Lower lobe of right lung (tissue), 2 donors: ENCODE results near the gene CLSTN2. TPM values are rescaled to one million over a fixed set of nuclear protein-coding genes. Genes with fewer than 3 reads are reported as not detected.

Experiments used
- ATAC-seq, 2 donors: fragments of 200-7000 bp; cut with Tn5 transposase; one replicate each; pipeline ENCODE4 v1.9.1; 2020 to 2022; ENCODE audit warnings: mild to moderate bottlenecking in 2 of 2, moderate library complexity in 2 of 2
- DNase-seq: peaks from one replicate; pipeline ENCODE4 v3.0.0-alpha.2; 2020
- H3K27ac ChIP-seq: fragments of 200-600 bp; one replicate; pipeline ENCODE4 v1.8.0; 2022
- H3K27me3 ChIP-seq: fragments of 200-600 bp; one replicate; pipeline ENCODE4 v1.8.0; 2022; ENCODE audit warnings: low read depth
- H3K36me3 ChIP-seq: fragments of 200-600 bp; one replicate; pipeline ENCODE4 v1.8.0; 2022; ENCODE audit warnings: mild to moderate bottlenecking
- H3K4me1 ChIP-seq: fragments of 200-600 bp; one replicate; pipeline ENCODE4 v1.8.0; 2022
- H3K4me3 ChIP-seq: fragments of 200-600 bp; one replicate; pipeline ENCODE4 v1.8.0; 2022; ENCODE audit warnings: mild to moderate bottlenecking
- H3K9me3 ChIP-seq: fragments of 200-600 bp; one replicate; pipeline ENCODE4 v1.8.0; 2022
- intact Hi-C: fragments of 100-400 bp; cut with DNase I; formaldehyde crosslinking; loops from one replicate; pipeline ENCODE4 v1.11.0; 2022
- total RNA-seq: library from RNA; stranded (reverse); fragmentation: NEBNext Ultra II Directional; extraction: Animal tissue kit (Norgen Biotek cat#: 25700); gene quantifications from one replicate; pipeline ENCODE4 v1.2.1, GENCODE V29; 2021
- TF ChIP-seq, protein P1 (sequence below): fragments of 200-600 bp; IDR thresholded peaks from one replicate; pipeline ENCODE4 v1.8.0; 2022; ENCODE audit warnings: antibody characterized with exemption, mild to moderate bottlenecking
- donor health status: DM: no; HTN: yes; CAD: no; lungs with severe emphysema.

The CLSTN2 gene
- total RNA-seq, 1 donor from 2014 or later: 4.5 TPM

- DNase-seq (no peak), ATAC-seq (no peak)
- no peaks in the 10 kb centered on the region for H3K9me3 ChIP-seq
- TF ChIP-seq, protein P1, sequence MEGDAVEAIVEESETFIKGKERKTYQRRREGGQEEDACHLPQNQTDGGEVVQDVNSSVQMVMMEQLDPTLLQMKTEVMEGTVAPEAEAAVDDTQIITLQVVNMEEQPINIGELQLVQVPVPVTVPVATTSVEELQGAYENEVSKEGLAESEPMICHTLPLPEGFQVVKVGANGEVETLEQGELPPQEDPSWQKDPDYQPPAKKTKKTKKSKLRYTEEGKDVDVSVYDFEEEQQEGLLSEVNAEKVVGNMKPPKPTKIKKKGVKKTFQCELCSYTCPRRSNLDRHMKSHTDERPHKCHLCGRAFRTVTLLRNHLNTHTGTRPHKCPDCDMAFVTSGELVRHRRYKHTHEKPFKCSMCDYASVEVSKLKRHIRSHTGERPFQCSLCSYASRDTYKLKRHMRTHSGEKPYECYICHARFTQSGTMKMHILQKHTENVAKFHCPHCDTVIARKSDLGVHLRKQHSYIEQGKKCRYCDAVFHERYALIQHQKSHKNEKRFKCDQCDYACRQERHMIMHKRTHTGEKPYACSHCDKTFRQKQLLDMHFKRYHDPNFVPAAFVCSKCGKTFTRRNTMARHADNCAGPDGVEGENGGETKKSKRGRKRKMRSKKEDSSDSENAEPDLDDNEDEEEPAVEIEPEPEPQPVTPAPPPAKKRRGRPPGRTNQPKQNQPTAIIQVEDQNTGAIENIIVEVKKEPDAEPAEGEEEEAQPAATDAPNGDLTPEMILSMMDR: no peak
- no peaks in the 10 kb centered on the region for H3K36me3 ChIP-seq
- intact Hi-C loops: no loop called here
- peaks cover 3% of the 10 kb centered on the region for H3K4me1 ChIP-seq
- H3K27ac ChIP-seq: no peak overlapping the region
- H3K27me3 ChIP-seq: no peaks in the 10 kb centered on the region
- H3K4me3 ChIP-seq: no peak overlapping the region
These were observed 536.0 kb downstream of the CLSTN2 start for GRCh38 chr3:140470962-140471361.

GRCh38 chr3:140472306-140473020 lies 537.5 kb downstream of the CLSTN2 start:
- TF ChIP-seq, protein P1: no peak
- DNase-seq (no peak), ATAC-seq (no peak)
- Histone ChIP-seq H3K36me3 (no peaks in the 10 kb centered on the region), H3K27me3 (no peaks in the 10 kb centered on the region), H3K4me1 (peaks cover 3% of the 10 kb centered on the region), H3K4me3 (no peak overlapping the region), H3K9me3 (no peaks in the 10 kb centered on the region), H3K27ac (no peak overlapping the region)
- intact Hi-C loops: no loop called here

DNA sequence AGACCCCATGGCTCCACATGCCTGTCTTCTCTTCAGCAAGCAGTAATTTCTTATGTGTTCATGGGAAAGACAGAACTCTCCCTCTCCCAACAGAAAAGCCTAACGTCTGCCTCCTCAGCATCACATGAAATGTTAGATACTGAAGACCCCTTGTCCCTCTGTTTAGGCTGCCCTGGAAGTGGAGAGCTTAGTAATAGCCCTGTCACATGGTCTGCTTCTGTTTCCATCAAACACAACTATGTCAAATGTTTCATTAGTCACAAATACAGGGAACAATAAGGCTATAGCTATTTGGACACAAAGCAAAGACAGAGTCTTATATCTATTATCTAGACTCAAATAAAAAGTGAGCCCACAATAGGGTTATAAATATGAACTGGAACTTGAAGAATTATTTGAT lies 552.6 kb downstream of the CLSTN2 start:
- Histone ChIP-seq H3K4me3 (no peak overlapping the region), H3K27me3 (no peaks in the 10 kb centered on the region), H3K9me3 (no peaks in the 10 kb centered on the region), H3K4me1 (no peaks in the 10 kb centered on the region), H3K27ac (no peak overlapping the region), H3K36me3 (no peaks in the 10 kb centered on the region)
- intact Hi-C loops: no loop called here
- TF ChIP-seq, protein P1: no peak
- ATAC-seq (no peak), DNase-seq (no peak)

DNA sequence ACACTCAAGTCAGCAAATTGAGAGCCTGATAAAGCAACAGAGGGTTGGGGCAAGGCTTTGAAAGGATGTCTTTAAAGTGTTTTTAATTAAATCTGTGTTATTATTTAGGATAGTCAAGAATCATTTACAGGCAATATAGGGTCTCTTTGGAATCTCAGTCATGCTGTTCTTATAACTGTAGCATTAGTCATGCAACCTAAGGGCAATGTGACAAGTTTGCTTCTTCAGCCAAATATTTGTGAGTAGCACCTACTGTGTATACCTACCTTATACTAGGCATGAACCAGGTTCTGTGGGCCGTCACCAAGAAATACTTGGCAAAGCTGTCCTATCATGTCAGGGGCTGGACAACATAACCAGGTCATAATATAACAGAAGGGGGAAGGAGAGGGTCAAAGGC lies 558.3 kb downstream of the CLSTN2 start:
- ATAC-seq (no peak), DNase-seq (no peak)
- no peaks in the 10 kb centered on the region for H3K9me3 ChIP-seq
- H3K36me3 ChIP-seq: no peaks in the 10 kb centered on the region
- H3K4me1 ChIP-seq: no peaks in the 10 kb centered on the region
- TF ChIP-seq, protein P1: no peak
- H3K27ac ChIP-seq: no peak overlapping the region
- no peaks in the 10 kb centered on the region for H3K27me3 ChIP-seq
- intact Hi-C loops: no loop called here
- no peak overlapping the region for H3K4me3 ChIP-seq

DNA sequence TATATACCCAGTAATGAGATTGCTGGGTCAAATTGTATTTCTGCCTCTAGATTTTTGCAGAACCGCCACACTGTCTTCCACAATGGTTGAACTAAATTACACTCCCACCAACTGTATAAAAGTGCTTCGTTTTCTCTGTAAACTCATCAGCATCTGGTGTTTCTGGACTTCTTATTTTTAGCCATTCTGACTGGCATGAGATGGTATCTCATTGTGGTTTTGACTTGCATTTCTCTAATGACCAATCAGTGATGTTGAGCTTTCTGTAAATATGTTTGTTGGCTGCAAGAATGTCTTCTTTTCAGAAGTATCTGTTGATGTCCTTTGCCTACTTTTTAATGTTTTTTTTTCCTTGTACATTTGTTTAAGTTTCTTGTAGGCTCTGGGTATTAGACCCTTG lies 560.0 kb downstream of the CLSTN2 start:
- TF ChIP-seq, protein P1: no peak
- H3K36me3 ChIP-seq: no peaks in the 10 kb centered on the region
- H3K4me3 ChIP-seq: no peak overlapping the region
- DNase-seq: no peak
- no peaks in the 10 kb centered on the region for H3K27me3 ChIP-seq
- ATAC-seq: no peak
- H3K9me3 ChIP-seq: no peaks in the 10 kb centered on the region
- H3K4me1 ChIP-seq: no peaks in the 10 kb centered on the region
- intact Hi-C loops: no loop called here
- H3K27ac ChIP-seq: no peak overlapping the region
